ENCODE data around the gene STPG2. TPM values are rescaled to one million over a fixed set of nuclear protein-coding genes. Genes with fewer than 3 reads are reported as not detected.

The STPG2 gene
- total RNA-seq, 6 experiments from 2014 or later = not detected

- H3K9me3 Mint-ChIP-seq = peaks cover 18% of the 10 kb centered on the region
- H3K27me3 Mint-ChIP-seq (ENCODE audit: insufficient read depth) = no peaks in the 10 kb centered on the region
- no peaks in the 10 kb centered on the region for H3K36me3 Mint-ChIP-seq (ENCODE audit: low read depth)
- no peak for DNase-seq
- no peak overlapping the region for H3K27ac Mint-ChIP-seq
- no peak overlapping the region for H3K4me3 Mint-ChIP-seq
- TF ChIP-seq CTCF (IDR thresholded peaks at IDR 0.05) = no peak
- H3K4me1 Mint-ChIP-seq (ENCODE audit: low read depth) = no peaks in the 10 kb centered on the region
Observed at GRCh38 chr4:98055800-98056501, 87.3 kb downstream of the STPG2 start.

- no peaks in the 10 kb centered on the region for H3K36me3 Mint-ChIP-seq (ENCODE audit: low read depth)
Observed at GRCh38 chr4:98046665-98047064, 96.6 kb downstream of the STPG2 start.

GRCh38 chr4:98030059-98030458 lies 113.2 kb downstream of the STPG2 start:
- no peak for TF ChIP-seq CTCF (IDR thresholded peaks at IDR 0.05)
- Mint-ChIP-seq H3K4me3 (no peak overlapping the region), H3K27me3 (ENCODE audit: insufficient read depth) (no peaks in the 10 kb centered on the region), H3K4me1 (ENCODE audit: low read depth) (no peaks in the 10 kb centered on the region), H3K27ac (no peak overlapping the region), H3K36me3 (ENCODE audit: low read depth) (no peaks in the 10 kb centered on the region), H3K9me3 (peaks cover 34% of the 10 kb centered on the region)
- no peak for DNase-seq

More at GRCh38 chr4:98046665-98047064, 96.6 kb downstream of the STPG2 start:
- no peaks in the 10 kb centered on the region for H3K27me3 Mint-ChIP-seq (ENCODE audit: insufficient read depth)
- DNase-seq = no peak
- no peak overlapping the region for H3K27ac Mint-ChIP-seq
- H3K4me1 Mint-ChIP-seq (ENCODE audit: low read depth) = no peaks in the 10 kb centered on the region
- no peak for TF ChIP-seq CTCF (IDR thresholded peaks at IDR 0.05)
- no peak overlapping the region for H3K4me3 Mint-ChIP-seq
- H3K9me3 Mint-ChIP-seq = no peaks in the 10 kb centered on the region; the same call in 1 of the 2 replicates

- DNase-seq = no peak
- H3K4me1 Mint-ChIP-seq (ENCODE audit: low read depth) = no peaks in the 10 kb centered on the region
- no peaks in the 10 kb centered on the region for H3K27me3 Mint-ChIP-seq (ENCODE audit: insufficient read depth)
- no peak overlapping the region for H3K27ac Mint-ChIP-seq
- H3K36me3 Mint-ChIP-seq (ENCODE audit: low read depth) = no peaks in the 10 kb centered on the region
- peaks cover 41% of the 10 kb centered on the region for H3K9me3 Mint-ChIP-seq
- H3K4me3 Mint-ChIP-seq = no peak overlapping the region
- peak; percentile 16; the same call in 1 of the 2 replicates for TF ChIP-seq CTCF (IDR thresholded peaks at IDR 0.05)
Observed at GRCh38 chr4:98027827-98028226, 115.4 kb downstream of the STPG2 start.

GRCh38 chr4:98026362-98026761 lies 116.9 kb downstream of the STPG2 start:
- Mint-ChIP-seq H3K36me3 (ENCODE audit: low read depth) (no peaks in the 10 kb centered on the region), H3K4me3 (no peak overlapping the region), H3K27ac (no peak overlapping the region), H3K9me3 (peaks cover 35% of the 10 kb centered on the region), H3K27me3 (ENCODE audit: insufficient read depth) (no peaks in the 10 kb centered on the region), H3K4me1 (ENCODE audit: low read depth) (no peaks in the 10 kb centered on the region)
- TF ChIP-seq CTCF (IDR thresholded peaks at IDR 0.05) = no peak
- no peak for DNase-seq

All from HFFc6 (cell line).